SK-N-SH (cell line): ENCODE data around the gene SLC8A1.

Source experiments
- FOXM1 ChIP-seq: IDR thresholded peaks from 2 replicates; pipeline ENCODE4 v1.4.0; 2012; ENCODE audit warnings: low read depth, mild to moderate bottlenecking
- NFIC ChIP-seq: IDR thresholded peaks from 2 replicates; pipeline ENCODE4 v1.4.0; 2012; ENCODE audit warnings: borderline replicate concordance
- RFX5 ChIP-seq: IDR thresholded peaks from 2 replicates; pipeline ENCODE4 v1.6.1; 2012; ENCODE audit warnings: mild to moderate bottlenecking, improper control_type of control experiment, low read length

DNA sequence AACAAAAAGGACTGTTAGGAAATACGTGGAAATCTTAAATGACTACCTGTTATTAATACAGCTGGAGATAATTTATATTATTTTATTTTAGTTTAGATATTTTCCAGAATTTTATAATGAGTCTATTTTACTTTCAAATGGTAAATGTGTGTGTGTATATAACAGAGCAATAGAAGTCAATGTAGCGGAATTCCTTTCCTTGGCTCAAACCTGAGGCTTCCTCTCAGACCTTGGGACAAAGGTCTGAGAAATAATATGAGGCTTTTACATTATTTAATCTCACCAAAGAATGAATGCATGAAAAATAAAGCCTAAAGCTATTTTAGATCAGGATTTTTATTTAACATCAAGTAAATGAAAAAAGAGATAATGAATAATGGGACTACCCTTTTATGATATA is 65.7 kb downstream of the SLC8A1 start:
- TF ChIP-seq RFX5 = no peak
- TF ChIP-seq FOXM1 = no peak
- no peak for TF ChIP-seq NFIC
